H1 (cell line): ENCODE measurements around the gene CAPN8. TPM values are rescaled to one million over a fixed set of nuclear protein-coding genes. Genes with fewer than 3 reads are reported as not detected.
A peak's percentile ranks its signal among the peaks of the same experiment; 100 is the strongest.

Experiments
- CTCF ChIA-PET: fragments of 300-600 bp; sonication (Branson Sonifier 250); formaldehyde crosslinking; loops from one replicate; lab custom pipeline; 2021; ENCODE audit not compliant: partially characterized antibody; lab: Charles Lee
- POLR2A ChIA-PET: fragments of 300-600 bp; sonication (Branson Sonifier 250); formaldehyde crosslinking; loops from one replicate; lab custom pipeline; 2021; ENCODE audit warnings: inconsistent platforms; ENCODE audit not compliant: partially characterized antibody; lab: Charles Lee
- DNase-seq, 2 experiments: peaks; one replicate each; pipeline versions ENCODE4 v3.0.0 to v3.0.0-alpha.2; 2010 to 2022; ENCODE audit warnings: low spot score in 2 of 2, low read depth in 1 of 2, mixed read lengths in 1 of 2
- FAIRE-seq: peaks from 2 replicates; lab custom pipeline; 2011; peaks lifted over from hg19 to GRCh38; lab: Jason Lieb, UNC
- H2AFZ ChIP-seq: 2 replicates; pipeline ENCODE4 v1.8.1; 2012; ENCODE audit warnings: low read length, inconsistent platforms
- H2AK5ac ChIP-seq: 2 replicates; pipeline ENCODE4 v1.6.1; 2013; ENCODE audit warnings: low read depth, low read length
- H2BK120ac ChIP-seq: replicated peaks from 2 replicates; pipeline ENCODE3; 2013; ENCODE audit warnings: low read depth, low read length, inconsistent platforms
- H2BK12ac ChIP-seq: 2 replicates; pipeline ENCODE4 v1.6.1; 2013; ENCODE audit warnings: low read depth, low read length
- H2BK15ac ChIP-seq: 2 replicates; pipeline ENCODE4 v1.6.1; 2013; ENCODE audit warnings: low read length
- H2BK20ac ChIP-seq: 2 replicates; pipeline ENCODE4 v1.6.1; 2013; ENCODE audit warnings: low read length
- H2BK5ac ChIP-seq: 2 replicates; pipeline ENCODE4 v1.6.1; 2013; ENCODE audit warnings: low read depth, low read length
- H3K14ac ChIP-seq: 2 replicates; pipeline ENCODE4 v1.6.1; 2013; ENCODE audit warnings: inconsistent platforms; ENCODE audit not compliant: insufficient read length
- H3K18ac ChIP-seq: 2 replicates; pipeline ENCODE4 v1.6.1; 2013; ENCODE audit warnings: low read length; ENCODE audit errors: extremely low read depth
- H3K23ac ChIP-seq: 2 replicates; pipeline ENCODE4 v1.6.1; 2013; ENCODE audit warnings: inconsistent platforms; ENCODE audit not compliant: insufficient read length
- H3K23me2 ChIP-seq: 2 replicates; pipeline ENCODE4 v1.6.1; 2013; ENCODE audit warnings: low read depth, low read length
- H3K27ac ChIP-seq: 2 replicates; pipeline ENCODE4 v1.6.1; 2011; ENCODE audit warnings: low read depth, low read length, inconsistent platforms
- H3K27me3 ChIP-seq, 4 experiments: replicated peaks in 1 of 4; 1 replicate in 1 of 4; 2 replicates in 3 of 4; pipeline versions ENCODE4 v1.6.1 to v1.8.1; 2011 to 2013; ENCODE audit warnings: low read length in 3 of 4, mild to moderate bottlenecking in 3 of 4, inconsistent platforms in 2 of 4, mixed read lengths in 2 of 4, moderate library complexity in 1 of 4; ENCODE audit not compliant: control insufficient read depth in 3 of 4, insufficient read depth in 3 of 4; ENCODE audit errors: extremely low read depth in 1 of 4
- H3K36me3 ChIP-seq, 4 experiments: 2 replicates each; pipeline versions ENCODE4 v1.6.1 to v1.8.1; 2011 to 2013; ENCODE audit warnings: mild to moderate bottlenecking in 4 of 4, low read length in 3 of 4, moderate library complexity in 2 of 4, control low read depth in 1 of 4, inconsistent platforms in 1 of 4; ENCODE audit not compliant: insufficient read depth in 4 of 4, control insufficient read depth in 2 of 4
- H3K4ac ChIP-seq: replicated peaks from 2 replicates; pipeline ENCODE3; 2013; ENCODE audit warnings: low read length, low read depth, mixed read lengths, inconsistent platforms; ENCODE audit not compliant: insufficient read length
- H3K4me1 ChIP-seq, 4 experiments: replicated peaks in 1 of 4; 1 replicate in 1 of 4; 2 replicates in 3 of 4; pipeline versions ENCODE4 v1.6.1 to v1.8.1; 2011 to 2013; ENCODE audit warnings: low read length in 3 of 4, inconsistent platforms in 2 of 4, mixed read lengths in 1 of 4; ENCODE audit not compliant: insufficient read depth in 4 of 4, control insufficient read depth in 3 of 4
- H3K4me2 ChIP-seq, 2 experiments: 2 replicates each; pipeline versions ENCODE4 v1.6.1 to v1.8.1; 2011 to 2013; ENCODE audit warnings: low read depth in 2 of 2, low read length in 2 of 2, control low read depth in 1 of 2, inconsistent platforms in 1 of 2, mild to moderate bottlenecking in 1 of 2; ENCODE audit not compliant: insufficient read depth in 1 of 2
- H3K4me3 ChIP-seq, 4 experiments: fragments of 200-600, 300-600 bp in 1 of 4; sonication (generic), shearing (Covaris generic), sonication (Bioruptor Twin) in 1 of 4; 2 replicates each; pipeline versions ENCODE4 v1.5.1 to v1.8.1; 2011 to 2016; ENCODE audit warnings: low read length in 4 of 4, low read depth in 3 of 4, control low read depth in 2 of 4, inconsistent platforms in 2 of 4, mild to moderate bottlenecking in 2 of 4, mixed read lengths in 1 of 4, moderate library complexity in 1 of 4; ENCODE audit not compliant: insufficient read depth in 2 of 4; ENCODE audit errors: extremely low read depth in 1 of 4
- H3K56ac ChIP-seq: replicated peaks from 2 replicates; pipeline ENCODE3; 2013; ENCODE audit warnings: low read depth, mild to moderate bottlenecking, mixed read lengths, low read length, inconsistent platforms; ENCODE audit not compliant: insufficient read length
- H3K79me1 ChIP-seq: 2 replicates; pipeline ENCODE4 v1.6.1; 2013; ENCODE audit warnings: low read depth, low read length, control low read depth
- H3K79me2 ChIP-seq, 2 experiments: 2 replicates each; pipeline versions ENCODE4 v1.6.1 to v1.8.1; 2012 to 2013; ENCODE audit warnings: low read length in 2 of 2, mild to moderate bottlenecking in 2 of 2, inconsistent platforms in 1 of 2; ENCODE audit not compliant: insufficient read depth in 2 of 2, control insufficient read depth in 1 of 2
- H3K9ac ChIP-seq, 4 experiments: replicated peaks in 1 of 4; 1 replicate in 1 of 4; 2 replicates in 3 of 4; pipeline versions ENCODE4 v1.6.1 to v1.8.1; 2011 to 2013; ENCODE audit warnings: low read depth in 3 of 4, low read length in 3 of 4, control low read depth in 2 of 4, mild to moderate bottlenecking in 2 of 4, moderate library complexity in 2 of 4, inconsistent platforms in 1 of 4; ENCODE audit errors: extremely low read depth in 1 of 4
- H3K9me3 ChIP-seq, 2 experiments: 2 replicates each; pipeline versions ENCODE4 v1.6.1 to v1.8.1; 2012 to 2013; ENCODE audit warnings: mild to moderate bottlenecking in 2 of 2, moderate library complexity in 2 of 2, control low read depth in 1 of 2, inconsistent platforms in 1 of 2, low read depth in 1 of 2, low read length in 1 of 2, mixed read lengths in 1 of 2; ENCODE audit not compliant: insufficient read depth in 2 of 2
- H4K20me1 ChIP-seq, 2 experiments: replicated peaks in 1 of 2; 2 replicates each; pipeline versions ENCODE3 to v1.8.1; 2011 to 2013; ENCODE audit warnings: inconsistent platforms in 2 of 2, low read length in 2 of 2, mild to moderate bottlenecking in 1 of 2; ENCODE audit not compliant: insufficient read depth in 2 of 2, control insufficient read depth in 1 of 2
- H4K5ac ChIP-seq: 2 replicates; pipeline ENCODE4 v1.6.1; 2013; ENCODE audit warnings: low read length, low read depth, mixed read lengths, inconsistent platforms; ENCODE audit not compliant: insufficient read length
- H4K8ac ChIP-seq: 2 replicates; pipeline ENCODE4 v1.8.0; 2013; ENCODE audit warnings: mild to moderate bottlenecking, moderate library complexity, low read length, inconsistent platforms; ENCODE audit not compliant: insufficient read depth; ENCODE audit errors: extremely low read depth
- H4K91ac ChIP-seq: replicated peaks from 2 replicates; pipeline ENCODE3; 2013; ENCODE audit warnings: low read length, mixed read lengths, inconsistent platforms; ENCODE audit not compliant: insufficient read length
- CHD2 ChIP-seq: IDR thresholded peaks from 2 replicates; pipeline ENCODE4 v1.6.1; 2012; ENCODE audit warnings: low read length, improper control_type of control experiment
- POLR2A ChIP-seq, 2 experiments: IDR thresholded peaks; 1 replicate in 1 of 2; 2 replicates in 1 of 2; pipeline ENCODE4 v1.6.1; 2011; ENCODE audit warnings: low read depth in 2 of 2, low read length in 2 of 2, mild to moderate bottlenecking in 2 of 2; ENCODE audit errors: control extremely low read depth in 1 of 2
- SP4 ChIP-seq: IDR thresholded peaks from 2 replicates; pipeline ENCODE4 v1.6.1; 2012; ENCODE audit warnings: low read length, inconsistent platforms
- WGBS, 2 experiments: shearing (Covaris generic) in 1 of 2; methylation state at CpG; one replicate each; pipeline versions ENCODE4 v1.1.6 to v1.1.7; 2013 to 2015; ENCODE audit warnings: low lambda C conversion rate in 2 of 2, mixed read lengths in 2 of 2, inconsistent platforms in 1 of 2, low coverage in 1 of 2, missing lambda C conversion rate in 1 of 2; ENCODE audit not compliant: insufficient replicate concordance in 2 of 2, insufficient coverage in 1 of 2, insufficient read length in 1 of 2; ENCODE audit errors: extremely low coverage in 1 of 2, missing lambda C conversion rate in 1 of 2; 5-methylcytosine and 5-hydroxymethylcytosine counted together
- polyA plus RNA-seq, 7 experiments: library from polyadenylated mRNA; depleted of rRNA in 3 of 7; stranded (reverse) in 5 of 7; unstranded in 2 of 7; fragments of >200 nt in 5 of 7; fragments of 200-250 nt in 2 of 7; gene quantifications; 1 replicate in 5 of 7; 2 replicates in 1 of 7; 4 replicates in 1 of 7; pipeline versions ENCODE4 v1.2.1 to v1.2.3, GENCODE V29; 2011 to 2013; ENCODE audit warnings: missing spikeins in 2 of 7, mixed read lengths in 2 of 7
- total RNA-seq: library from RNA; stranded (reverse); fragmentation: NEBNext Ultra II Directional; extraction: Animal tissue kit (Norgen Biotek cat#: 25700); gene quantifications from 2 replicates; pipeline ENCODE4 v1.2.1, GENCODE V29; 2021

Gene CAPN8
- total and polyA plus RNA-seq, 2 of the 8 experiments (the other 6 are each of a cell fraction or from before 2014, with no cell fraction given) = 0.20 to 0.26 TPM

- Histone ChIP-seq H2BK120ac (no peak overlapping the region), H3K79me1 (no peaks in the 10 kb centered on the region), H4K8ac (no peak overlapping the region), H4K20me1 (no peaks in the 10 kb centered on the region), H2AFZ (0 out of 2 replicates have a peak overlapping the region, but pooled peaks have one; percentile 13), H3K14ac (no peak overlapping the region), H3K9ac (no peak overlapping the region), H3K79me2 (no peaks in the 10 kb centered on the region), H4K91ac (no peak overlapping the region), H3K4ac (no peak overlapping the region), H3K18ac (no peak overlapping the region), H3K9me3 (no peaks in the 10 kb centered on the region), H2BK12ac (no peak overlapping the region), H3K27me3 (no peaks in the 10 kb centered on the region), H3K4me2 (no peak overlapping the region), H3K4me1 (no peaks in the 10 kb centered on the region), H4K5ac (no peak overlapping the region), H2BK15ac (no peak overlapping the region), H3K23me2 (no peaks in the 10 kb centered on the region), H3K27ac (no peak overlapping the region), H3K23ac (no peak overlapping the region), H2BK5ac (no peak overlapping the region), H2AK5ac (no peak overlapping the region), H3K4me3 (no peak overlapping the region), H3K56ac (no peak overlapping the region), H2BK20ac (no peak overlapping the region), H3K36me3 (no peaks in the 10 kb centered on the region)
- DNase-seq (no peak), FAIRE-seq (no peak)
- POLR2A ChIA-PET = no interaction called here
- TF ChIP-seq POLR2A (IDR thresholded peaks at IDR 0.05; ENCODE audit: control extremely low read depth in 1 of 2, low read depth in 2 of 2, low read length in 2 of 2) = no peak
- TF ChIP-seq CHD2 = no peak
- TF ChIP-seq SP4 = no peak
- WGBS, 2 experiments = 76% methylated on average over 7 of the region's 8 CpGs; no CpG with 5 or more reads in 1 of the 2 experiments
- CTCF ChIA-PET = interaction anchor here (0.8 to 3.3 kb wide), 25 partner anchors 11 to 899 kb away, joined by 3 to 34 read pairs (median 4); no protein-coding TSS in a partner anchor
Observed at GRCh38 chr1:223695014-223695548, 29.6 kb upstream of the CAPN8 start.
